Skeletal muscle tissue (tissue), 4 donors: Measurements from ENCODE around the gene TMSB10. TPM values are rescaled to one million over a fixed set of nuclear protein-coding genes. Genes with fewer than 3 reads are reported as not detected.
"Not testable (repeated sequence)": the region's sequence is repeated elsewhere in the genome, so short reads cannot be mapped to it uniquely, and the experiment has no call there.

Experiments used
- H3K27ac ChIP-seq: one replicate; pipeline ENCODE4 v1.7.0; 2013; ENCODE audit warnings: mild to moderate bottlenecking, low read depth, low read length, inconsistent platforms
- H3K27me3 ChIP-seq, 3 donors: one replicate each; pipeline ENCODE4 v1.7.0; 2013; ENCODE audit warnings: low read length in 3 of 3; ENCODE audit not compliant: control insufficient read depth in 3 of 3, insufficient read depth in 3 of 3
- H3K36me3 ChIP-seq, 3 donors: one replicate each; pipeline ENCODE4 v1.7.0; 2013; ENCODE audit warnings: low read length in 3 of 3; ENCODE audit not compliant: control insufficient read depth in 3 of 3, insufficient read depth in 3 of 3
- H3K4me1 ChIP-seq, 3 donors: one replicate each; pipeline ENCODE4 v1.7.0; 2013; ENCODE audit warnings: low read length in 3 of 3, mild to moderate bottlenecking in 3 of 3; ENCODE audit not compliant: control insufficient read depth in 3 of 3, insufficient read depth in 3 of 3
- H3K4me3 ChIP-seq, 3 donors: one replicate each; pipeline ENCODE4 v1.7.0; 2013; ENCODE audit warnings: low read length in 3 of 3
- H3K9ac ChIP-seq, 3 donors: one replicate each; pipeline ENCODE4 v1.7.0; 2013; ENCODE audit warnings: low read length in 3 of 3, mild to moderate bottlenecking in 3 of 3, moderate library complexity in 2 of 3, low read depth in 1 of 3
- H3K9me3 ChIP-seq, 3 donors: one replicate each; pipeline ENCODE4 v1.7.0; 2013; ENCODE audit warnings: low read length in 3 of 3; ENCODE audit not compliant: control insufficient read depth in 3 of 3
- total RNA-seq: library from RNA; depleted of rRNA; stranded (reverse); fragments of >200 nt; gene quantifications from one replicate; pipeline ENCODE4 v1.2.3, GENCODE V29; 2014
- donor health status: Osteomylitis.

Gene TMSB10
- total RNA-seq, 1 donor from 2014 or later: 3,298 TPM

GRCh38 chr2:84868327-84868726 lies 37.1 kb upstream of the TMSB10 start:
- not testable (repeated sequence) for H3K9ac ChIP-seq, H3K4me3 ChIP-seq, H3K4me1 ChIP-seq, H3K27ac ChIP-seq, H3K36me3 ChIP-seq, H3K9me3 ChIP-seq, H3K27me3 ChIP-seq

DNA sequence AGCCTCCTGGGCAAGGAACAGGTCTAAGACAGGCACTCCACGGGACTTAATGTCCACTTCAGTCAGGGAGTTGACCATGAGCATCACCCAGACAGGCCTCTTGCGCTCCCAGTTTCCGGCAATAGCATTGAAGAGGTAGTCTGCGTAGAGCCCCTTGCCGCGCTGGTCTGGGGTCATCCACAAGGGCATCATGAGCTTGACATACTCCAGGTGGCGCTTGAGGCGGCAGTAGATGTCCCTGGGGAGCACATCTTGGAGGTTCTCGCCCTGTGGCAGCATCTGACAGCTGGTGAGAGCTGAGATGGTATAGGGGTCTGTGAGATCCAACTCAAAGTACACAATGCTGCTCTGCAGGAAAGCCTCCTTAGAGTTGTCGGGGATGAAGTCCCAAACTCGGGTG lies 35.1 kb upstream of the TMSB10 start:
- H3K27ac ChIP-seq: no peak overlapping the region
- no peaks in the 10 kb centered on the region for H3K4me1 ChIP-seq
- H3K4me3 ChIP-seq: no peak overlapping the region
- H3K9me3 ChIP-seq: no peaks in the 10 kb centered on the region
- H3K36me3 ChIP-seq: no peaks in the 10 kb centered on the region
- H3K9ac ChIP-seq: no peak overlapping the region
- H3K27me3 ChIP-seq: peaks cover 0 to 7% (median 0%) of the 10 kb centered on the region in 3 donors

DNA sequence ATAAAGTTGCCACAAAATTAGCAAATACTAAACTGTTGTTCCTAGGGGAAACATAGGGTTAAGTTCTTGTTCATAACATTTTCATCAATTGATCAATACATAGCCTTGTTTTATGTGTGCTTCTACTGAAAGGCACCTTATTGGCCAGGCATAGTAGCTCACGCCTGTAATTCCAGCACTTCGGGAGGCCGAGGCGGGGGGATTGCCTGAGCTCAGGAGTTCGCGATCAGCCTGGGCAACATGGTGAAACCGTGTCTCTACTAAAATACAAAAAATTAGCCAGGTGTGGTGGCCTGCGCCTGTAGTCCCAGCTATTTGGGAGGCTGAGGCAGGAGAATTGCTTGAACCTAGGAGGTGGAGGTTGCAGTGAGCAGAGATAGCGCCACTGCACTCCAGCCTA lies 32.8 kb upstream of the TMSB10 start:
- H3K27me3 ChIP-seq, H3K4me1 ChIP-seq, H3K36me3 ChIP-seq, H3K9me3 ChIP-seq, H3K4me3 ChIP-seq, H3K9ac ChIP-seq, H3K27ac ChIP-seq: not testable (repeated sequence)

DNA sequence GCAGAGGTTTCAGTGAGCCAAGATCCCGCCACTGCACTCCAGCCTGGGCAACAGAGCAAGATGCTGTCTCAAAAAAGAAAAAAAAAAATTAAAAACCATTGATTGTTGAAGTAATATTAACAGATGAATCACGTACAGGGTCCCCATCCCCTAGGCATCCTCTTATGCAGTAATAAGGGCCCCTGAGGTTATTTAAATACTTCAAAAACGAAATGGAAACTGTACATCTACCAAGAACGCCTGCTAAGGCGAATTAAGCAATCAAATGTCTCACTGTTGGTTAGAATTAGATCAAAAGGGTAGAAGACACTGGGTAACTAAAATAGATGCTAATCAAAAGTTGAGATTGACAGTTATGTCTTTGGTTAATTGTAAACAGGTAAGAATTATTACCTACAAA lies 32.1 kb upstream of the TMSB10 start:
- Histone ChIP-seq H3K27me3 (peaks cover 0 to 4% (median under 1%) of the 10 kb centered on the region in 3 donors), H3K4me1 (no peaks in the 10 kb centered on the region), H3K9ac (no peak overlapping the region), H3K9me3 (no peaks in the 10 kb centered on the region), H3K36me3 (no peaks in the 10 kb centered on the region), H3K27ac (no peak overlapping the region), H3K4me3 (no peak overlapping the region)

DNA sequence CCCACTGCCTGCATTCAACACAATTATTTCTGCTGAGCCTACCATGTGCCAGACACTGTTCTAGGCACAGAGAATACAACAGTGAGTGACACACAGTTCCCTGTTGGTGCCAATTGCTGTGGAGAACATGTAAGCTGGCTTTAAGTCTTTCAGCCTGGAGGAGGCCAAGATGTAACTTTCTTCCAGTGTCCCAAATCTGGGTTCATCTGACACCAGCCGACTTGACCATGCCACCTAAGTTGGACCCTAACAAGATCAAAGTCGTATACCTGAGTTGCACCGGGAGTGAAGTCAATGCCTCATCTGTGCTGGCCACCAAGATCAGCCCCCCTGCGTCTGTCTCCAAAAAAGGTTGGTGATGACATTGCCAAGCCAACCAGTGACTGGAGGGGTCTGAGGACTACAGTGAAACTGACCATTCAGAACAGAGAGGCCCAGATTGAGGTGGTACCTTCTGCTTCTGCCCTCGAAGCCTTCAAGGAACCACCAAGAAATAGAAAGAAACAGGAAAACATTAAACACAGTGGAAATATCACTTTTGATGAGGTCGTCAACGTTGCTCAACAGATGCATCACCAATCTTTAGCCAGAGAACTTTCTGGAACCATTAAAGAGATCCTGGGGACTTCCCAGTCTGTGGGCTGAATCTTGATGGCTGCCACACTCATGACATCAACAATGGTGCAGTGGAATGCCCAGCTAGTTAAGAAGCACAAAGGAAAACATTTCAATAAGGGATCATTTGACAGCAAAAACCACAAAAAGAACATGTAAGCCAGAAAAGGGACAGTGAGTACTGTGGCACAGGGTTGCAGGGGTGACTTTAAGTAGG lies 30.9 kb upstream of the TMSB10 start:
- no peaks in the 10 kb centered on the region for H3K36me3 ChIP-seq
- H3K9ac ChIP-seq: no peak overlapping the region
- no peaks in the 10 kb centered on the region for H3K9me3 ChIP-seq
- H3K27me3 ChIP-seq: peaks cover 7 to 10% (median 9%) of the 10 kb centered on the region in 3 donors
- no peak overlapping the region for H3K4me3 ChIP-seq
- no peak overlapping the region for H3K27ac ChIP-seq
- no peaks in the 10 kb centered on the region for H3K4me1 ChIP-seq

DNA sequence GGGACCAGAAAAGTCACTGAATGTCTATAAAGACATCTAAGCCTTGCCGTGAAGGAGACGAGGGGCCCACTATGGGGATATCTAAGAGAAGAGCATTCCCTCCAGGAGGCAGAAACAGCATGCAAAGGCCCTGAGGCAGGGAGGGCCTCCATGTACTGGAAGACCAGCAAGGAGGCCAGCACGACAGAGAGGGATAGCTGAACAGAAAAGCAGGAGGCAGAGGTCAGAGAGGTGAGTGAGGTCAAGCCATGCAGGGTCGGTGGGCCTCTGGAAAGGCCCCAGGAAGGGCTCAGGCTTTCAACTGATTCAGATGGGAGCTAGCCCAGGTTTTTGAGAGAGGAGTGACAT lies 30.3 kb upstream of the TMSB10 start:
- Histone ChIP-seq H3K4me3 (no peak overlapping the region), H3K36me3 (no peaks in the 10 kb centered on the region), H3K4me1 (peaks cover 2 to 3% (median 3%) of the 10 kb centered on the region in 3 donors), H3K27me3 (peaks cover 11 to 13% (median 13%) of the 10 kb centered on the region in 3 donors), H3K27ac (no peak overlapping the region), H3K9me3 (no peaks in the 10 kb centered on the region), H3K9ac (no peak overlapping the region)

DNA sequence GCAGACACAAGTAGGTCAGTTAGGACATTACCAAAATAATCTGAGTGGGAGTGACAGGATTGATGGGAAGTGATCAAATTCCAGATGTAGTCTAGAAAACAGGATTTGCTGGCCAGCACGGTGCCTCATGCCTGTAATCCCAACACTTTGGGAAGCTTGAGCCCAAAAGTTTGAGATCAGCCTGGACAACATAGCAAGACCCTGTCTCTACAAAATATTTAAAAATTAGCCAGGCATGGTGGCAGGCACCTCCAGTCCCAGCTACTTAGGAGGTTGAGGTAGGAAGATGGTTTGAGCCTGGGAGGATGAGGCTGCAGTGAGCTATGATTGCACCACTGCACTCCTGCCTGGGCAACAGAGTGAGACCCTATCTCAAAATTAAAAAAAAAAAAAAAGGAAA lies 29.8 kb upstream of the TMSB10 start:
- peaks cover 12 to 18% (median 18%) of the 10 kb centered on the region in 3 donors for H3K27me3 ChIP-seq
- not testable (repeated sequence) for H3K9me3 ChIP-seq, H3K9ac ChIP-seq, H3K27ac ChIP-seq, H3K4me3 ChIP-seq, H3K36me3 ChIP-seq, H3K4me1 ChIP-seq

DNA sequence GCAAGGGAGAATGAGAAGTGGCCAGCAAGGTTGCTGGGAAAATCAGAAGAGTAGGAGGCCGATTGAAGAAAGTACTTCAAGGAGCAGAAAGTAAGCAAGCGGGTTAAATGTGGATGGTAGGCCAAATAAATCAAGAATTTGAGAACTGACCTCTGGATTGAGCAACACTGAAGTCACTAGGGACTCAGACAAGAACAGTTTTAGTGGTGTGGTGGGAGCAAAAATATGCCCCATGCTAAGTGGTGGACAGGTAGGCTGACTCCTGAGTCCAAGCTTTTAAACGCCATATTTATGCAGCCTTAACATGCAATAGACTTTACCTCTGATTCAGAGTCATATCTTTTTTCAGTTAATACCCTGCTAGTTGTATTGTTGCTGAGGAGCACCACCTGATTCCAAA lies 29.1 kb upstream of the TMSB10 start:
- Histone ChIP-seq H3K9me3 (no peaks in the 10 kb centered on the region), H3K27ac (no peak overlapping the region), H3K9ac (no peak overlapping the region), H3K36me3 (no peaks in the 10 kb centered on the region), H3K4me3 (no peak overlapping the region), H3K27me3 (peaks cover 15 to 24% (median 20%) of the 10 kb centered on the region in 3 donors), H3K4me1 (peaks cover 9 to 14% (median 13%) of the 10 kb centered on the region in 3 donors)

DNA sequence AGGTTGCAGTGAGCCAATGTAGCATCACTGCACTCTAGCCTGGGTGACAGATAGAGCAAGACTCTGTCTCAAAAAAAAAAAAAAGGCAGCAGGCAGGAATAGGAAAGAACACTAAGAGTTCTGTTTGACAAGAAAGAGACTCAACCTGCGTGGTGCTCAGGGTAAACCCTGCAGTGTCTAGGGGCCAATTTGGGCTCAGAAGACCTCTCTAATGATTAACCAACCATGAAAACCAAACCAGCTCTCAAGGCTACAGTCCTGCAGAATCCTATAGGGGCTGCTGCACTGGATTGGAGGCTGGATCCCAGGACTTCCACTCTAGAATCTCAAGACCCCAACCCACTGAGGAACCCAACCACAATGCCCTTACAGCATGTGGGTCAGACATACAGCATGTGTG lies 27.0 kb upstream of the TMSB10 start:
- Histone ChIP-seq H3K4me3 (no peak overlapping the region), H3K4me1 (peaks cover 13 to 24% (median 20%) of the 10 kb centered on the region in 3 donors), H3K9me3 (no peaks in the 10 kb centered on the region), H3K9ac (no peak overlapping the region), H3K36me3 (no peaks in the 10 kb centered on the region), H3K27ac (no peak overlapping the region), H3K27me3 (peaks cover 15 to 33% (median 31%) of the 10 kb centered on the region in 3 donors)

DNA sequence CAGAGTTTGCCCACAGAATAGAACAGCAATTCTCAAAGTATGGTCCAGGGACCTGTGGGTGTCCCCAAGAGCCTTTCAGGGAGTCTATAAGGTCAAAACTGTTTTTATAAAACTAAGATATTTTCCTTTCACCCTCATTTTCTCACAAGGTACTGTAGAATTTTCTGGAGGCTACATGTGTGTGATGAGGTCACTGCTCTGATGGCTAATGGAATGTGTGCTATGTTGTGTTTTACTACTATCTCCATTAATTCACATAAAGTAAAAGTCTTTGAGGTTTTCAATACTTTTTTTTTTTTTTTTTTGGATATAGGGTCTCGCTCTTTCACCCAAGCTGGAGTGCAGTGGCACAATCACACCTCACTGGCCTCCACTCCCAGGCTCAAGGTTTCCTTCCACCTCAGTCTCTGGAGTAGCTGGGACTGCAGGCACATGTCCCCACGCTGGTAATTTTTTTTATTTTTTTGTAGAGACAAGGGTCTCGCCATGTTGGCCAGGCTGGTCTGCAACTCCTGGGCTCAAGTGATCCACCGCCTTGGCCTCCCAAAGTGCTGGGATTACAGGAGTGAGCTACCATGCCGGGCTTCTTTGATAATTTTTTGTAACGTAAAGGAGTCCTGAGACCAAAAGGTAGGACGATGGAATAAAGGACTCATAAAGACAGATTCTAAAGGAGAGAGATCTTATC lies 26.4 kb upstream of the TMSB10 start:
- H3K27ac ChIP-seq: no peak overlapping the region
- H3K9me3 ChIP-seq: no peaks in the 10 kb centered on the region
- no peak overlapping the region for H3K9ac ChIP-seq
- H3K36me3 ChIP-seq: no peaks in the 10 kb centered on the region
- no peak overlapping the region for H3K4me3 ChIP-seq
- H3K4me1 ChIP-seq: peaks cover 13 to 24% (median 20%) of the 10 kb centered on the region in 3 donors
- H3K27me3 ChIP-seq: peaks cover 15 to 38% (median 31%) of the 10 kb centered on the region in 3 donors
